ENCODE data around the gene IL27RA.

GRCh38 chr19:14012378-14012915 is 19.1 kb upstream of the IL27RA start:
- no peak for TF ChIP-seq CTCF (IDR thresholded peaks at IDR 0.05; ENCODE audit: borderline replicate concordance, extremely low read depth, low read length, poor library complexity, severe bottlenecking)
- TF ChIP-seq EZH2 (IDR thresholded peaks at IDR 0.05; ENCODE audit: borderline replicate concordance, low read depth, low read length, severe bottlenecking) = no peak

All from DND-41 (cell line).